Measurements from ENCODE around the gene DUSP9.
A peak's percentile ranks its signal among the peaks of the same experiment; 100 is the strongest.
"Not testable (repeated sequence)": the region's sequence is repeated elsewhere in the genome, so short reads cannot be mapped to it uniquely, and the experiment has no call there.

Gene DUSP9, protein sequence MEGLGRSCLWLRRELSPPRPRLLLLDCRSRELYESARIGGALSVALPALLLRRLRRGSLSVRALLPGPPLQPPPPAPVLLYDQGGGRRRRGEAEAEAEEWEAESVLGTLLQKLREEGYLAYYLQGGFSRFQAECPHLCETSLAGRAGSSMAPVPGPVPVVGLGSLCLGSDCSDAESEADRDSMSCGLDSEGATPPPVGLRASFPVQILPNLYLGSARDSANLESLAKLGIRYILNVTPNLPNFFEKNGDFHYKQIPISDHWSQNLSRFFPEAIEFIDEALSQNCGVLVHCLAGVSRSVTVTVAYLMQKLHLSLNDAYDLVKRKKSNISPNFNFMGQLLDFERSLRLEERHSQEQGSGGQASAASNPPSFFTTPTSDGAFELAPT

GRCh38 chrX:153646620-153647373, at the start of gene DUSP9:
Gene DUSP9 (plus strand): TSS chrX:153647203. CDS start chrX:153647954, 751 bp downstream.
- no peak for DNase-seq (ENCODE audit: low spot score)

DNA sequence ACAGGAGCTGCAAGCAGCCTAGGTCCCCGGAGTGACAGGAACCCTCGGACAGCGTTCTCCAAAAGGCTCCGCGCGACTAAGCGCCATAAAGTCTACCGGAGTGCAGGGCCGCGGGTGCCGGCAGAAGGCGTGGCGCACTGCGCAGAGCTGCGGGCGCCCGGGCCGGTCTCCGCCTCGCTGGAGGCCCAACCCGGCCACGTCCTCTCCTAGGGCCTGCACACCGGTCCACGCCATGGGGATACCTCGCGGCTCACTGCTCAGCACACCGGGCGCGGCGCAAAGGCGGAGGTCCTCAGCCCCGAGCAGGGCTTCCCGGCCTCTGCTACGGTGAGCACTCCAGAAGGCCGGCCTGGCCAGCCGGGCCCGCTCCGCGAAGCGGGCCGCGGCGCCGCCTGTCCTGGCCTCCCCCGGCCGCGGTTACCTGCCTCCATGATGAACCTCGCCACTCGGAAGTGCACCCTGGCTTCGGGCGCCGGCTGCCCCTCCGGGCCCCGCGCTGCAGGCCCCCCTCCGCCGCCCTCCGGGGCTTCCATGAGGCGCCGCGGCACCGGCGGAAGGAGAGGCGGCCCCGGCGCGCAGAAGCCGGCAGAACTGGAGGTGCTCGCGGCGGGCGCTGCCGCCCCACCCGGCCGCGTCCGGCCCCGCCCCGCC, 48.3 kb upstream of the DUSP9 start, which contains the start of gene CCNQ:
TSS of gene CCNQ (minus strand) at position 599 of the 651 bp plus-strand sequence. CDS start at position 533, 66 bp downstream.
- peak; percentile 19 for DNase-seq (ENCODE audit: low spot score)

DNA sequence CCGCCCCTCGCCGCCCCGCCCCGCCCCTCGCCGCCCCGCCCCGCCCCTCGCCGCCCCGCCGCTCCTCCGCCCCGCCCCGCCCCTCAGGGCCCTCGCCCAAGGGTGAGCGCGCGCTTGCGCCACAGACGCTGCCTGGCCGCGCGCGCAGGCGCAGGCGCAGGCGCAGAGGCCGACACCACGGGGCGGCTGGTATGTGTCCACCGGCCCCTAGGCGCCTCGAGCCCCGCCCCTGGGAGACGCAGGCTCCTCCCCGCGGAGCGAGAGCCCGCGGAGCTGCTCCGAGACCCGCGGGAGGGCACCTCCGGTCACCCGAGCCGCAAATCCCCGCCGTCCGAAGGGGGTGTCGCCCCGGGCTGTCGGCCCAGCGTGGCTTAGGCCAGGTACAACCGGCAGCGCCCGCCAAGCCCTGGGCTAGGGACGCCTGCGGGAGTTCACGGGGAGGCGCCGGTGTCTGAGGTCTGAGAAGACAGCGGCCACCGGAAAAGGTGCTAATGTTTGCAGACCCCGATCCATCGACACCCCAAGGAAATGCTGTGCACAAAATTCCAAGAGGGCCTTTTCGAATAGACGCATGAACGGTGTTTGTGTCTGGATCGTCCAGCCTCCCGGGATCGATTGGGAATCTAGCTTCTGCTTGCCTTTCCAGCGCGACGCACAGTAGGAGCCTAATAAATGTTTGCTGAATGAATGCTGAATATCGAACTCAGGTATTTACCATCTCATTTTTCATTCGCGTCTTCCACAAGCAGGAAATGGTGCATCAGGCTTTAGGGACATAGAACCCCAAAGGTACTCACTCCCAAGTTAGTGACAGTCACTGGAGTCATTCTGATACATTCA, 47.6 kb upstream of the DUSP9 start:
- DNase-seq (ENCODE audit: low spot score): peak; percentile 87

DNA sequence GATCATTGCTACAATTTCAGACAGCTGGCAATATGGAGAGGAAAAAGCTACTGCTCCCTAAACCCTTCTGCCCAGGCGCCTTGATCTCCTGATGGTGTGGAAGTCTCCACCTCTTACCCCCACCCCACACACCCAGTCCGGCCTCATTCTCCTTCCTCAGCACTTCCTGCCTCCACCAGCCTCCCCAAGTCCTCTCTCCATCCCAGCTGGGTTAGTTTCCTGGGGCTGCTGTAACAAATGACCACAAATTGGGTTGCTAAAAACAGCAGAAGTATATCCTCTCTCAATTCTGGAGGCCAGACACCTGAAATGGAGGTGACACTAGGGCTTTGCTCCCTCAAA, 47.0 kb upstream of the DUSP9 start:
- no peak for DNase-seq (ENCODE audit: low spot score)

DNA sequence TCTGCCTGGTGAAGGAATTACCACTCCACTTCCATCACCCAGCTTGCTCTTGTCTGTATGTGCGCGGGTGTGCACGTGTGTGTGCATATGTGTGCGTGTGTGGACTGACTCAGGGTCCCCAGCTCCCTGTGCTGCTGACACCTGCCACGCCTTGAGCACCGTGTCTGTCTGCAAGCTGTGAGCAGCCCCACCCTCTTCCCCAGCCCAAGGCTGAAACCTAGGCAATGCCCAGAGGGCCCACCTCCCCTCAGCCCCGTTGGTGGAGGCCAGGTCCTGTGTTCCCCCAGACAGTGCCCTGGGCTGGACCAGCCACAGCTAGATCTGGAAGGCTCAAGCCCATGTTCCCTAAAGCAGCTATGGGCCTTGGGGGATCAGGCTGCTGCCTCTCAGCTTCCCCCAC, 46.1 kb upstream of the DUSP9 start:
- DNase-seq (ENCODE audit: low spot score): no peak

DNA sequence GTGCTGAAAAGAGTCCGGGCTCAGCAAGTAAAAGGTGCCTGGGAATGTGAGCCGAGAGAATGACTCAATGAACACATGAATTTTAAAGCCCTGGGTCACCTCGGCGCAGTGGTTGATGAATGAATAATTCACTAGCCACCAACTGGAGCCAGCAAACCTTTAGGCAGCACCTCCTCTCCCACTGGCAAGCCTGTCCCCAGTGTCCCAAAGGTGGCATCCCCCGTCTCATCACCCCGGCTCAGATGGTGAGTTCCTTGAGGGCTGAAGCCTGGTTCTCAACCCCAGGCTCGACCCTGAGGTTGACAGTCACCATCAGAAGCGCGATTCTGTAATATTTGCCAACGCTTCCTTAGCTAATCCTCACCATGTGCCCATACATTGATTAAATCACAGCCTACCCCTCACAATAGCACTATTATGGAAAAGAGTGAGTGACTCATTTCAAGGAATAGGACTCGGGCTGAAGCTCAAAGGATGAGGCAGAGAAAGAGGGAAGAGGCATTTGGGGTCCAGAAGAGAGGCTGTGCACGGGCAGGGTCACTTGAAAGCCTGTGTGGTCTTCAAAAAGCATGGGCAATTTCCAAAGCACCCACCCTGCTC, 45.4 kb upstream of the DUSP9 start:
- DNase-seq (ENCODE audit: low spot score): no peak

DNA sequence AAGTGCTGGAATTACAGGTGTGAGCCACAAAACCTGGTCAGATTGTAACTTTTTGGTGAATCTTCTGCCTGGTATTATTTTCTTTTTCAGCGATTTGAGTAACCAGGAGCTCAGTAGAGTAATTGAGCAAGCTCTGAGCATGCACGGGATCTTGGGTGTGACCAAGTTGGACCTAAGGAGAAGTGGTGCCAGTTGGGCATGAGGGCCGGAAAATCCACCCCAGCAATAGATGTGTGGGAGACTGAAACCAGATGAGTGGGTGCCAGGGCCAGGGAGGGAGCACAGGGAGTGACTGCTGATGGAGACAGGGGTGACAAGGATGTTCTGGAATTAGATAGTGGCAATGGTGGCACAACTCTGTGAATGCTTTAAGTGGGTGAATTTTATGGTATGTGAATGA, 44.4 kb upstream of the DUSP9 start:
- DNase-seq (ENCODE audit: low spot score): no peak

- DNase-seq (ENCODE audit: low spot score): no peak
These were observed 43.8 kb upstream of the DUSP9 start for GRCh38 chrX:153603131-153603656.

DNA sequence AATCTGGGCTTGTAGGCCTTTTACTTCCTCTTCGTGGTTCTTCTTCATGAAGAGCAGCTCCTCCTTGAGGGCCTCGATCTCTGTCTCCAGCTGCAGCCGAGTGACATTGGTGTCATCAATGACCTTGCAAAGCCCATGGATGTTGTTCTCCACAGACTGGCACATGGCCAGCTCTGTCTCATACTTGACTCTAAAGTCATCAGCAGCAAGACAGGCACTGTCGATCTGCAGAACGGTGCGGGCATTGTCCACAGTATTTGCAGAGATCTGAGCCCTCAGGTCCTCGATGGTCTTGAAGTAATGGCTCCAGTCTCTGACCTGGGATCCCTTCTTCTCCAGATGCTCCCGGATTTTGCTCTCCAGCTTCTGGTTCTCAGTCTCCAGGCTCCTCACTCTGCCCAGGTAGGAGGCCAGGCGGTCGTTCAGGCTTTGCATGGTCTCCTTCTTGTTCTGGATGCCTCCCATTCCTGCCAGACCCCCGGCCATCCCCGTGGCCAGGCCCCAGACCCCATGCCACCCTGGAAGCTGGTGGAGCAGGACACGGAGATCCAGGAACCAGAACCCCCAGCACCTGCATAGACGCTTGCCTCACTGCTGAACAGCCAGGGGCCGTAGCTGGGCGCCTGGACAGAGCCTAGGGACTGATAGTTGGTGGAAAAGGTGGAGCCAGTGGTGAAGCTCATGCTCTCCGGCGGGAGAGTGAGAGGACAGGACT, 42.2 kb upstream of the DUSP9 start:
- not testable (repeated sequence) for DNase-seq (ENCODE audit: low spot score)

DNA sequence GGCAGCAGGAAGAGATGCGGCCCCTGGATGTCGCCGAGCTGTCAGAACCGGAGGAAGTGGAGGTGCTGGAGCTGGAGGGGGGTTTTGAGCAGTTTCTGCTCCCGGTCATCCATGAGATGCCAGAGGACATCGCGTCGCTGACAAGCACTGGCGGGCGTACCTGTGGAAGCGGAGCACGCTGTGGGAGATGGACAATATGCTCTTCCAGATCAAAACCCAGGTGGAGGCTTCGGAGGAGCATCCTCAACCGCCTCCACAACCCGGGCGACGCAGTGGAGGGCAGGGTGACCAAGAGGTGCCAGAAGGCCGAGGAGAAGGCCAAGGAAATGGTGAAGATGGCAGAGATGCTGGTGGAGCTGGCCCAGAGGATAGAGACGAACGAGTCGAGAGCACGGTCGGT, 40.5 kb upstream of the DUSP9 start:
- DNase-seq (ENCODE audit: low spot score): no peak

- DNase-seq (ENCODE audit: low spot score): no peak
These were observed 38.6 kb upstream of the DUSP9 start for GRCh38 chrX:153608376-153608775.

DNA sequence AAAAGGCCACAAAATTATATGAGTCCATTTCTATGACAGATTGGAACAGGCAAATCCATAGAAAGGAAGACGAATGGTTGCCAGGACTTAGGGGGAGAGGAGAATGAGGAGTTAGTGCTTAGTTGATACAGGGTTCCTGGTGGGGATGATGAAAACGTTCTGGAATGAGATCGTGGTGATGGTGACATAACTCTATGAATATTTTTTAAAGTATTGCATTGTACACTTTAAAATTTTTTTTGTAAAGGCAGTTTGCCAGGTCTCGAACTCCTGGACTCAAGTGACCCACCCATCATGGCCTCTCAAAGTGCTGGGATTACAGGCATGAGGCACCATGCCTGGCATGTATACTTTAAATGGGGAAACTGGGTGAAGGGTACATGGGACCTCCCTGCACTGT, 38.2 kb upstream of the DUSP9 start:
- DNase-seq (ENCODE audit: low spot score): no peak

GRCh38 chrX:153609917-153610835, 36.8 kb upstream of the DUSP9 start:
- peak; percentile 51 for DNase-seq (ENCODE audit: low spot score)

- no peak for DNase-seq (ENCODE audit: low spot score)
These were observed 36.2 kb upstream of the DUSP9 start for GRCh38 chrX:153610836-153611213.

DNA sequence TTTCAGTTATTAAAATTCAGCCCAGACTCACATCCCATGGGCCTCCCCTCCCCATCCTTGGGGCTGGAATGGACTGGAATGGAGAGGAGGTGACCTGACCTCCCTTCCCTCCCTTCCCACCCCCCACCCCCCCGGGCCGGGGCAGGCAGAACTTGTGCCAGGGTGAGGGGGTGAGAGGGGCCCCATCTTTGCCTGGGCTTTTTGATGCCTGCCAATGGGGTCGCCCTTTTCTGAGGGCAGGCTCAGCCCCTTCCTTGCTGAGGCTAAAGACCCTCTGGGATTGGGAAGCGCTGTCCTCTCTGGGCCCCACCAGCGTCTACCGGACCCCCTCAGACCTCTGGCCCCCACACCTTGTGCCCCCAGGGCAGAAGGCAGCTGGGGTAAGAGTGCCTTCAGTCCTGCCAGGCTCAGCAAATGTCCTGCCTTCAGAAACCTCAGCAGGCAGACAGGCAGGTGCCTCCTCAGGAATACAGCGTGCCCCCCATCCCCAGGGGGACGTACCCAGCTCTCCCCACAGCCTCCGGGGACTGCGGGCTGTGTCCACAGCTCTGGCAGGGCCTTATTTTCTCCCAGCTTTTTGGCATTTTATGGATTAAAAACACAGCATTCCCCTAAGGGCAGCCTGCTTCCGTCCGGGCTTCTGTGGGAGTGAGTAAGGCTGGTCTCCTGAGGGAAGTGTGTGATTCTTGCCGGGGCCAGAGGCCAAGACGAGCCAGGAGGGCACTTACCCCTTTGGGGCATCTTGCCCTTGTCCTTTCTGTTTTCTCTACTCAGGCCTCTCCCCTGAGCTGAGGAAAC, 35.5 kb upstream of the DUSP9 start:
- no peak for DNase-seq (ENCODE audit: low spot score)

DNA sequence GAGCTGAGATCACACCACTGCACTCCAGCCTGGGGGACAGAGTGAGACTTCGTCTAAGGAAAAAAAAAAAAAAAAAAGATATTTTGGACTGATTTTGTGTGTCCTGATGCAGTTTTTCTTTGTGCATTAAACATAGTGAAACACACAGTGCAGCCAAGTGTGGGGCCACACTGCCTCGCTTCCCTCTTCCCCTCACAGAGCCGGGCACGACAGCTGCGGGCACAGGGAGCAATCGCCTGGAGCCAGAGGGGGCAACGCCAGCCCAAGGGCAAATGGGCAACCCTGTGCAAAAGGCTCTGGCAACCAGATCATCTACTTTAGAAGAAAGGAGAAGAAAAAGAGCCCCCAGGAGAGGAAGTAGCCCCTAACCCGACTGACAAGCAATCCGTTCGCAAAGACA, 34.6 kb upstream of the DUSP9 start:
- DNase-seq (ENCODE audit: low spot score): no peak

GRCh38 chrX:153614818-153615217, 32.2 kb upstream of the DUSP9 start:
- no peak for DNase-seq (ENCODE audit: low spot score)

DNA sequence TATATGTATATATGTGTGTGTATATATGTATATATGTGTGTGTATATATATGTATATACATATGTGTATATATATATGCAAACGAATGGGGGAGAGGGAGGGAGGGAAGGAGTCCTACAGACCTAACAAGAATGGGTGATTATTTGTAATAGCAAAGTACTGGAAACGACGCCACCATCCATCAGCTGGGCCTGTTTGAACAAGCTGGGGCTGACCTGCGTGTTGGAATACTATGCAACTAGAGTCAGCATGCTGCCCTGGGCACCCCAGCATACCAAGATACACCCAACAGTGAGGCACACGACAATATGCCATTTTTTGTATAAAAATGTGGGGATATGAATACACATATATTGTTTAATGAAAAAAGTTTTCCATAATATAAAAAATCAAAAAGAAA, 26.4 kb upstream of the DUSP9 start:
- no peak for DNase-seq (ENCODE audit: low spot score)
